ACHN (cell line): ENCODE measurements around the gene CLCN1.

Source experiments
- DNase-seq: peaks from one replicate; pipeline ENCODE4 v3.0.0-alpha.2; 2015
- in situ Hi-C: cut with HindIII; loops from 2 replicates; pipeline ENCODE4 v1.10.0; 2017; ENCODE audit warnings: low sequenced_read_pairs, low pct_ligation_motif_present, low pct_unique_long_range_greater_than_20kb

The CLCN1 gene

GRCh38 chr7:143380646-143381426 is 64.9 kb downstream of the CLCN1 start, which contains the start of gene ZYX:
Gene ZYX (plus strand): TSS chr7:143381345. CDS start chr7:143381572, 227 bp downstream.
- in situ Hi-C loops = no loop called here

GRCh38 chr7:143381427-143382125 is 65.7 kb downstream of the CLCN1 start:
- peak; percentile 70 for DNase-seq
- in situ Hi-C loops = no loop called here

More at GRCh38 chr7:143380646-143381426, 64.9 kb downstream of the CLCN1 start, which contains the start of gene ZYX:
- peak; percentile 96 for DNase-seq

DNA sequence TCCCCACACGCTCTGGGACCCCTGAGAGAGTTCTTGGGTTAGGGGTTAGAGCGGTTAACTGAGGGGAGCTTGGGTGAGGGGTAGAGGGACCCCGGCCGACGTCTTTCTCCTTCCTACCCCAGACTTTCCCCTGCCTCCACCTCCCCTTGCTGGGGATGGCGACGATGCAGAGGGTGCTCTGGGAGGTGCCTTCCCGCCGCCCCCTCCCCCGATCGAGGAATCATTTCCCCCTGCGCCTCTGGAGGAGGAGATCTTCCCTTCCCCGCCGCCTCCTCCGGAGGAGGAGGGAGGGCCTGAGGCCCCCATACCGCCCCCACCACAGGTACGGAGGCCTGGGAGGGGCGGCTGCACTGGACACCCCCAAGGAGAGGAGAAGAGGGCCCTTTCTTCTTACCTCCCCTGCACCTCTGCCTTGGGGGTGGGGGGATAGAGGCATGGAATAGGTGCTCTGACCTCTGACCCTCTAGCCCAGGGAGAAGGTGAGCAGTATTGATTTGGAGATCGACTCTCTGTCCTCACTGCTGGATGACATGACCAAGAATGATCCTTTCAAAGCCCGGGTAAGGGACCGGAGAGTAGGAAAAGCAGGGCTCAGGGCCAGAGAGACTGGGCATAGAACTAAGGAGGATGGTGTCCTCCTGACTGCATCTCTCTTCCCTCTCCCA is 66.3 kb downstream of the CLCN1 start:
- in situ Hi-C loops = no loop called here
- DNase-seq = no peak

- DNase-seq = no peak
- in situ Hi-C loops = no loop called here
Observed at GRCh38 chr7:143382791-143383641, 67.1 kb downstream of the CLCN1 start.

DNA sequence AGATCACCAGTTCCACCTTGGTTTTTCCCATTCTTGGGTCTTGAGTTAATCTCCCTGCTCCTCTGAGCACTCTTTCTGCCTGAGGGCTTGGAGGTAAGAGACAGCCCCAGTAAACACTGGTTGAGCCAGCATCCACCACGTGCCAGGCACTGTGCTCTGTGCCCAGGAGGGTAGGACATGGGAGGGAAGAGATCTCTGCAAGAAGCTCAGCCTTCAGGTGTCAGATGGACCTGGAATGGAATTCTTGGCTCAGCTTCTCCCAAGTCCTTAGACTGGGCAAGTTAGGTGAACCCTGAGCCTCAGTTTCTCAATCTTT is 67.7 kb downstream of the CLCN1 start:
- in situ Hi-C loops = no loop called here
- no peak for DNase-seq

- in situ Hi-C loops = no loop called here
- no peak for DNase-seq
Observed at GRCh38 chr7:143384148-143384547, 68.2 kb downstream of the CLCN1 start.

- no peak for DNase-seq
Observed at GRCh38 chr7:143384661-143385631, 69.0 kb downstream of the CLCN1 start.

GRCh38 chr7:143385891-143386781 is 70.2 kb downstream of the CLCN1 start:
- in situ Hi-C loops = no loop called here
- no peak for DNase-seq

More at GRCh38 chr7:143384661-143385631, 69.0 kb downstream of the CLCN1 start:
- in situ Hi-C loops = no loop called here

- in situ Hi-C loops = no loop called here
- peak; percentile 44 for DNase-seq
Observed at GRCh38 chr7:143387156-143387975, 71.5 kb downstream of the CLCN1 start.

DNA sequence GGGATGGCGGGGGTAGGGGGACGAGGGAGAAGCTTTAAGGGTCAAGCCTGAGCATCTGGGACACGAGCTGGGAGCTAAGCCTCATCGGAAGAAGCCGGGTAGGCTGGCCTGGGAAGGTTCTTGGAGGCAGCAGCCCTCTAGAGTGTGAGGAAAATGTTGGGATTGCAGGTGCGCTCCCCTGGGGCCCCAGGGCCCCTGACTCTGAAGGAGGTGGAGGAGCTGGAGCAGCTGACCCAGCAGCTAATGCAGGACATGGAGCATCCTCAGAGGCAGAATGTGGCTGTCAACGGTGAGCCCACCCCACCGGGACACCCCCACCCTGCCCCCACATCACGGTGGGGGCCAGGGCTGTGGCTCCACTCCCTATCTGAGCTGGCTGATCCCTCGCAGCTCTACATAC is 72.1 kb downstream of the CLCN1 start:
- no peak for DNase-seq
- in situ Hi-C loops = no loop called here

GRCh38 chr7:143388491-143389101 is 72.7 kb downstream of the CLCN1 start:
- in situ Hi-C loops = no loop called here
- no peak for DNase-seq

DNA sequence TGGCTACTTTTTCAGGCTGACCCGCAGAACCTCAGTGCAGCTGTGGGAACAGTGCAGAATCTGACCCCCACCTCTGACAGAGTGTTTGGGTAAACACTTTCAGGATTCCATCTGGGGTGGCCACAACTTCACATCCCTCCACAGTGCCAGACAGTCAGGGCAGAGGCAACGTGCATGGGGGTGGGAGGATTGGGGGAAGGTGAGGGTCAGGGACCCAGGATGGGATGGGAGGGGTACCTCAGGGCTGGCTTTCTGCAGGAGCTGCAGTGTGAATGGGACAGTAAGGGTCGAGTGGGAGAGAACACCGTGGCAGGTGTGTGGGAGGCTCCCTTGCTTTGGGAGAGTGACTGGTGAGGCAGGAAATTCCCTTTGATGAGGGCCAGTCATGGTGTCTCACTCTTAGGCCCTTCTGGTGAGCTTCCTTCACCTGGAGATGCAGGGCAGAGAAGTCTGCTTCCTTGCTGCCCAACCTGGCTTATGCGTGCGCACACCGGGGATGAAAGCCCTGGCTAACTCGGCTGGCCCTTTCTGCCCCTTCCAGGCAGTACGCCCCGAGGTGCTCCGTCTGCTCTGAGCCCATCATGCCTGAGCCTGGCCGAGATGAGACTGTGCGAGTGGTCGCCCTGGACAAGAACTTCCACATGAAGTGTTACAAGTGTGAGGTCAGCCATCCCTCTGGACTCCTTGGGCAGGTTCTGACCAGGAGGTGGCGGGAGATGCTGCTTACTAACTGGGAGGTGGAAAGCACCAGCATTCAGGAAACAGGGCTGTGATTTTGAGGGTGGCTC is 73.6 kb downstream of the CLCN1 start:
- in situ Hi-C loops = no loop called here
- no peak for DNase-seq

GRCh38 chr7:143390104-143390772 is 74.3 kb downstream of the CLCN1 start:
- in situ Hi-C loops = no loop called here
- DNase-seq = no peak

DNA sequence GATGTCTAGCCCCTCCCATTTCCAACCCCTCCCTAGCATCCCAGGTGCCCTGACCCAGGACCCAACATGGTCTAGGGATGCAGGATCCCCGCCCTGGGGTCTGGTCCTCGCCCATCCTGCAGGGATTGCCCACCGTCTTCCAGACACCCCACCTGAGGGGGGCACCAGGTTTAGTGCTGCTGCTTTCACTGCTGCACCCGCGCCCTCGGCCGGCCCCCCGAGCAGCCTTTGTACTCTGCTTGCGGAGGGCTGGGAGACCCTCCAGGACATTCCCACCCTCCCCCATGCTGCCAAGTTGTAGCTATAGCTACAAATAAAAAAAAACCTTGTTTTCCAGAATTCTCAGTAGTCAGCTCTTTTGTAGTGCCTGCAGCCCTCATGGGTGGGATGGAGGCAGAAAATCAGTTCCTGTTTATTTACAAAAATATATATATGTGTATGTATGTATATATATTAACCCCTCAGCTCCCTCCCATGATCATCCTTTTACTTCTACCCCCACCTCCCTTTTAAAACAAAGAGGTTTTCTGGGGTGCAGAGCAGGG is 74.9 kb downstream of the CLCN1 start:
- in situ Hi-C loops = no loop called here
- no peak for DNase-seq
